ENCODE measurements around the gene BRME1.
"Not testable (repeated sequence)": the region's sequence is repeated elsewhere in the genome, so short reads cannot be mapped to it uniquely, and the experiment has no call there.

BRME1 gene

GRCh38 chr19:13926010-13926409, 20.1 kb upstream of the BRME1 start:
- H3K9me3 ChIP-seq (ENCODE audit: insufficient read depth, low read length, severe bottlenecking): peaks cover 1% of the 10 kb centered on the region
- no peaks in the 10 kb centered on the region; the same call in 1 of the 2 replicates for H4K20me1 ChIP-seq (ENCODE audit: insufficient read depth, low read length)
- no peak for DNase-seq
- H3K9ac ChIP-seq (ENCODE audit: low read depth, low read length): no peak overlapping the region
- no peak for TF ChIP-seq EZH2 (IDR thresholded peaks at IDR 0.05; ENCODE audit: borderline replicate concordance, low read depth, low read length, severe bottlenecking)
- TF ChIP-seq CTCF (IDR thresholded peaks at IDR 0.05; ENCODE audit: borderline replicate concordance, extremely low read depth, low read length, poor library complexity, severe bottlenecking): no peak
- H3K4me2 ChIP-seq (ENCODE audit: insufficient read depth, low read length): no peak overlapping the region
- ATAC-seq (ENCODE audit: insufficient read depth, low read depth): no peak
- no peak overlapping the region for H3K27ac ChIP-seq (ENCODE audit: low read length)
- no peak overlapping the region for H2AFZ ChIP-seq (ENCODE audit: low read depth, low read length)
- H3K79me2 ChIP-seq (ENCODE audit: insufficient read depth, low read length): no peaks in the 10 kb centered on the region
- no peaks in the 10 kb centered on the region for H3K4me1 ChIP-seq (ENCODE audit: insufficient read depth, low read length)
- no peak overlapping the region for H3K4me3 ChIP-seq (ENCODE audit: low read depth in 1 of 2, low read length in 2 of 2)
- peaks cover 68% of the 10 kb centered on the region for H3K36me3 ChIP-seq (ENCODE audit: insufficient read depth, low read length)
- no peaks in the 10 kb centered on the region for H3K27me3 ChIP-seq (ENCODE audit: insufficient read depth, low read length, poor library complexity)

- Histone ChIP-seq H3K9ac (ENCODE audit: low read depth, low read length) (no peak overlapping the region), H3K79me2 (ENCODE audit: insufficient read depth, low read length) (no peaks in the 10 kb centered on the region), H3K27ac (ENCODE audit: low read length) (no peak overlapping the region), H3K4me1 (ENCODE audit: insufficient read depth, low read length) (no peaks in the 10 kb centered on the region), H3K9me3 (ENCODE audit: insufficient read depth, low read length, severe bottlenecking) (peaks cover 4% of the 10 kb centered on the region), H3K4me2 (ENCODE audit: insufficient read depth, low read length) (no peak overlapping the region), H3K36me3 (ENCODE audit: insufficient read depth, low read length) (peaks cover 82% of the 10 kb centered on the region), H3K27me3 (ENCODE audit: insufficient read depth, low read length, poor library complexity) (no peaks in the 10 kb centered on the region), H4K20me1 (ENCODE audit: insufficient read depth, low read length) (no peaks in the 10 kb centered on the region), H2AFZ (ENCODE audit: low read depth, low read length) (no peak overlapping the region), H3K4me3 (ENCODE audit: low read depth in 1 of 2, low read length in 2 of 2) (no peak overlapping the region)
- TF ChIP-seq CTCF (IDR thresholded peaks at IDR 0.05; ENCODE audit: borderline replicate concordance, extremely low read depth, low read length, poor library complexity, severe bottlenecking) (no peak), EZH2 (IDR thresholded peaks at IDR 0.05; ENCODE audit: borderline replicate concordance, low read depth, low read length, severe bottlenecking) (no peak)
- DNase-seq (no peak), ATAC-seq (ENCODE audit: insufficient read depth, low read depth) (no peak)
These were observed 17.5 kb upstream of the BRME1 start for GRCh38 chr19:13923194-13923987.

GRCh38 chr19:13922118-13922517, 16.2 kb upstream of the BRME1 start:
- H3K79me2 ChIP-seq (ENCODE audit: insufficient read depth, low read length); H3K4me2 ChIP-seq (ENCODE audit: insufficient read depth, low read length); H2AFZ ChIP-seq (ENCODE audit: low read depth, low read length); ATAC-seq (ENCODE audit: insufficient read depth, low read depth); H4K20me1 ChIP-seq (ENCODE audit: insufficient read depth, low read length); H3K27me3 ChIP-seq (ENCODE audit: insufficient read depth, low read length, poor library complexity); H3K27ac ChIP-seq (ENCODE audit: low read length); H3K9me3 ChIP-seq (ENCODE audit: insufficient read depth, low read length, severe bottlenecking); H3K4me1 ChIP-seq (ENCODE audit: insufficient read depth, low read length); DNase-seq; H3K4me3 ChIP-seq (ENCODE audit: low read depth in 1 of 2, low read length in 2 of 2); H3K9ac ChIP-seq (ENCODE audit: low read depth, low read length): not testable (repeated sequence)
- peaks cover 78% of the 10 kb centered on the region for H3K36me3 ChIP-seq (ENCODE audit: insufficient read depth, low read length)

- no peak for TF ChIP-seq EZH2 (IDR thresholded peaks at IDR 0.05; ENCODE audit: borderline replicate concordance, low read depth, low read length, severe bottlenecking)
- Histone ChIP-seq H3K4me1 (ENCODE audit: insufficient read depth, low read length) (no peaks in the 10 kb centered on the region), H3K36me3 (ENCODE audit: insufficient read depth, low read length) (peaks cover 69% of the 10 kb centered on the region), H3K9me3 (ENCODE audit: insufficient read depth, low read length, severe bottlenecking) (peaks cover 4% of the 10 kb centered on the region), H3K9ac (ENCODE audit: low read depth, low read length) (no peak overlapping the region), H3K4me2 (ENCODE audit: insufficient read depth, low read length) (no peak overlapping the region), H2AFZ (ENCODE audit: low read depth, low read length) (0 out of 2 replicates have a peak overlapping the region, but pooled peaks have one; percentile 46), H3K4me3 (ENCODE audit: low read depth in 1 of 2, low read length in 2 of 2) (no peak overlapping the region), H3K27me3 (ENCODE audit: insufficient read depth, low read length, poor library complexity) (no peaks in the 10 kb centered on the region), H3K27ac (ENCODE audit: low read length) (0 out of 2 replicates have a peak overlapping the region, but pooled peaks have one; percentile 12), H4K20me1 (ENCODE audit: insufficient read depth, low read length) (no peaks in the 10 kb centered on the region), H3K79me2 (ENCODE audit: insufficient read depth, low read length) (no peaks in the 10 kb centered on the region)
- ATAC-seq (ENCODE audit: insufficient read depth, low read depth) (peak; percentile 88), DNase-seq (peak; percentile 47)
These were observed 15.2 kb upstream of the BRME1 start for GRCh38 chr19:13920940-13921747.
